Mesothelial cell of epicardium (in vitro differentiated cells): ENCODE results near the gene USO1. TPM values are rescaled to one million over a fixed set of nuclear protein-coding genes. Genes with fewer than 3 reads are reported as not detected.

Experiments used
- DNase-seq, 2 experiments: peaks; one replicate each; pipeline ENCODE4 v3.0.0; 2021; ENCODE audit warnings: low spot score in 2 of 2; ENCODE audit not compliant: unreplicated experiment in 2 of 2
- H3K27ac Mint-ChIP-seq: 2 replicates; pipeline ENCODE4 v1.8.0; 2021; ENCODE audit warnings: mixed read lengths
- H3K27me3 Mint-ChIP-seq: 2 replicates; pipeline ENCODE4 v1.8.0; 2021; ENCODE audit warnings: low read depth, mixed read lengths
- H3K36me3 Mint-ChIP-seq: 2 replicates; pipeline ENCODE4 v1.8.0; 2021; ENCODE audit warnings: mixed read lengths
- H3K4me1 Mint-ChIP-seq: 2 replicates; pipeline ENCODE4 v1.8.0; 2021; ENCODE audit warnings: mixed read lengths
- H3K4me3 Mint-ChIP-seq: 2 replicates; pipeline ENCODE4 v1.8.0; 2021; ENCODE audit warnings: mild to moderate bottlenecking, moderate library complexity, mixed read lengths
- H3K9me3 Mint-ChIP-seq: 2 replicates; pipeline ENCODE4 v1.8.0; 2021; ENCODE audit warnings: mixed read lengths
- total RNA-seq: library from RNA; stranded (reverse); gene quantifications from 3 replicates; pipeline ENCODE4 v1.2.1, GENCODE V29; 2021
- TF ChIP-seq, protein P1 (sequence below): fragments of 200-600 bp; sonication (generic); IDR thresholded peaks from one replicate; pipeline ENCODE4 v1.5.0; 2021; ENCODE audit warnings: antibody characterized with exemption; ENCODE audit not compliant: unreplicated experiment

Gene USO1, protein sequence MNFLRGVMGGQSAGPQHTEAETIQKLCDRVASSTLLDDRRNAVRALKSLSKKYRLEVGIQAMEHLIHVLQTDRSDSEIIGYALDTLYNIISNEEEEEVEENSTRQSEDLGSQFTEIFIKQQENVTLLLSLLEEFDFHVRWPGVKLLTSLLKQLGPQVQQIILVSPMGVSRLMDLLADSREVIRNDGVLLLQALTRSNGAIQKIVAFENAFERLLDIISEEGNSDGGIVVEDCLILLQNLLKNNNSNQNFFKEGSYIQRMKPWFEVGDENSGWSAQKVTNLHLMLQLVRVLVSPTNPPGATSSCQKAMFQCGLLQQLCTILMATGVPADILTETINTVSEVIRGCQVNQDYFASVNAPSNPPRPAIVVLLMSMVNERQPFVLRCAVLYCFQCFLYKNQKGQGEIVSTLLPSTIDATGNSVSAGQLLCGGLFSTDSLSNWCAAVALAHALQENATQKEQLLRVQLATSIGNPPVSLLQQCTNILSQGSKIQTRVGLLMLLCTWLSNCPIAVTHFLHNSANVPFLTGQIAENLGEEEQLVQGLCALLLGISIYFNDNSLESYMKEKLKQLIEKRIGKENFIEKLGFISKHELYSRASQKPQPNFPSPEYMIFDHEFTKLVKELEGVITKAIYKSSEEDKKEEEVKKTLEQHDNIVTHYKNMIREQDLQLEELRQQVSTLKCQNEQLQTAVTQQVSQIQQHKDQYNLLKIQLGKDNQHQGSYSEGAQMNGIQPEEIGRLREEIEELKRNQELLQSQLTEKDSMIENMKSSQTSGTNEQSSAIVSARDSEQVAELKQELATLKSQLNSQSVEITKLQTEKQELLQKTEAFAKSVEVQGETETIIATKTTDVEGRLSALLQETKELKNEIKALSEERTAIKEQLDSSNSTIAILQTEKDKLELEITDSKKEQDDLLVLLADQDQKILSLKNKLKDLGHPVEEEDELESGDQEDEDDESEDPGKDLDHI
- 52.8 to 53.3 TPM (median 53.1 TPM) in 3 replicates for total RNA-seq

DNA sequence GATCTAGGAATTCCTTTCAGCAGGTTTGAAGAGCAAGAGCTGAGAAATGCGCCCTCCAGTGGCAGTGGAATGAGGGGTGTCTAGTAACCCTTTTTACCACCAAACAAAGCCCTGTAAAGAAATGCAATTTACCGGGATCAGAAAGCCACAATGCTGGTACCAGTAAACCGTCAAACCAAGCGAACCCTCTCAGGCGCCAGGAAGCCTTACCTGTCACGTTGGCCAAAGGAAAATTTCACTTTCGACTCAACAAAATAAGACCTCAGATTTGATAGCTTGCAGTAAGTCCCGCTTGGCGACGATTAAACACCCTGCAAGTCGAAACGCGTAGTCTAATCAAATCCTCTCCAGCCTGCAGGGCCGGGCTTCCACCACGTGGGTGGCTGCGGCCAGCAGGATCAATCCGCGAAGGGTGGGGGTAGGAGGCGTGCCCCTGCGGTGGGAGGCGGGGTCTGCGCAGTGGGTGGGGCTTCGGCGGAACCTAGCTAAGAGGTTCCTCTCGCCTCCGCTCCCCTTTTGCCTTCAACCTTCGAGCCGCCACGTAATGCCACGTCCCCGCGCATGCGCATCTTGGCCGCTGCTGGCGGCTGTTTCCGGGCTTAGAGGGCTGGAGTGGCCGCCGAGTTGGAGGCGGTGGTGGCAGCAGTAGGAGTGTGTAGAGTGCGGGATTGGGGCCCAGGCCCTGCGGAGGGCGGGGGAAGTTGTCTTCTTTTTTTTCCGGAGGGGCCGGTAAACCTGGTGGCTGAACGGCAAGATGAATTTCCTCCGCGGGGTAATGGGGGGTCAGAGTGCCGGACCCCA is at the start of gene USO1:
USO1 (plus strand) TSS at position 512 of the 801 bp plus-strand sequence; CDS start at position 755, 243 bp downstream.
- TF ChIP-seq, protein P1, sequence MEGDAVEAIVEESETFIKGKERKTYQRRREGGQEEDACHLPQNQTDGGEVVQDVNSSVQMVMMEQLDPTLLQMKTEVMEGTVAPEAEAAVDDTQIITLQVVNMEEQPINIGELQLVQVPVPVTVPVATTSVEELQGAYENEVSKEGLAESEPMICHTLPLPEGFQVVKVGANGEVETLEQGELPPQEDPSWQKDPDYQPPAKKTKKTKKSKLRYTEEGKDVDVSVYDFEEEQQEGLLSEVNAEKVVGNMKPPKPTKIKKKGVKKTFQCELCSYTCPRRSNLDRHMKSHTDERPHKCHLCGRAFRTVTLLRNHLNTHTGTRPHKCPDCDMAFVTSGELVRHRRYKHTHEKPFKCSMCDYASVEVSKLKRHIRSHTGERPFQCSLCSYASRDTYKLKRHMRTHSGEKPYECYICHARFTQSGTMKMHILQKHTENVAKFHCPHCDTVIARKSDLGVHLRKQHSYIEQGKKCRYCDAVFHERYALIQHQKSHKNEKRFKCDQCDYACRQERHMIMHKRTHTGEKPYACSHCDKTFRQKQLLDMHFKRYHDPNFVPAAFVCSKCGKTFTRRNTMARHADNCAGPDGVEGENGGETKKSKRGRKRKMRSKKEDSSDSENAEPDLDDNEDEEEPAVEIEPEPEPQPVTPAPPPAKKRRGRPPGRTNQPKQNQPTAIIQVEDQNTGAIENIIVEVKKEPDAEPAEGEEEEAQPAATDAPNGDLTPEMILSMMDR: peak; percentile 57
- H3K4me1 Mint-ChIP-seq: peaks cover 42% of the 10 kb centered on the region
- no peaks in the 10 kb centered on the region for H3K27me3 Mint-ChIP-seq
- peak within 1 kb of the TSS; percentile 100 for H3K27ac Mint-ChIP-seq
- peaks cover 1% of the 10 kb centered on the region for H3K36me3 Mint-ChIP-seq
- peak; percentile 97 to 100 for DNase-seq
- H3K9me3 Mint-ChIP-seq: no peaks in the 10 kb centered on the region
- peak within 1 kb of the TSS; percentile 97 for H3K4me3 Mint-ChIP-seq

DNA sequence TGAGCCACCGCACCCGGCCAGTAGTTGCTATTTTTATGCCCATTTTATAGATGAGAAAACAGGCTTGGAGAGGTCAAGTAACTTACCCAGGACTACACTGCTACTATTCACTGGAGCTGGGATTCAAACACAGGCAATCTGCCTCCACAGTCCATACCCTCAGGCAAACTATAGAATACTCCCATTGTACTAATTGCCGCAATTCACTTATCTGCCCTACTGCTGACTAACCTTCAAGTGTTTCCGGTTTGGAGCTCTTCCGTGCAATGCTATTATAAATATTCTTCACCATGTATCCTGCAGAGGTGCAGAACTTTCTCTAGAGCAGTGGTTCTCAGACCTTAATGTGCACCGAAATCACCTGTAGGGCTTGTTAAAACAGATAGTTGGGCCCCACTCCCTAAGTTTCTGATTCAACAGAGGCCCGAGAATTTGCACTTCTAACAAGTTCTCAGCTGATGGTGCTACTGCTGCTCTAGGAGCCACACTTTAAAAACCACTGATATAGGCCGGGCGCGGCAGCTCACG is 49.3 kb upstream of the USO1 start:
- Mint-ChIP-seq H3K36me3 (no peaks in the 10 kb centered on the region), H3K4me1 (peaks cover 25% of the 10 kb centered on the region), H3K4me3 (no peak overlapping the region), H3K9me3 (no peaks in the 10 kb centered on the region), H3K27ac (peak overlapping the region; percentile 39), H3K27me3 (no peaks in the 10 kb centered on the region)
- DNase-seq: no peak
- TF ChIP-seq, protein P1: no peak

DNA sequence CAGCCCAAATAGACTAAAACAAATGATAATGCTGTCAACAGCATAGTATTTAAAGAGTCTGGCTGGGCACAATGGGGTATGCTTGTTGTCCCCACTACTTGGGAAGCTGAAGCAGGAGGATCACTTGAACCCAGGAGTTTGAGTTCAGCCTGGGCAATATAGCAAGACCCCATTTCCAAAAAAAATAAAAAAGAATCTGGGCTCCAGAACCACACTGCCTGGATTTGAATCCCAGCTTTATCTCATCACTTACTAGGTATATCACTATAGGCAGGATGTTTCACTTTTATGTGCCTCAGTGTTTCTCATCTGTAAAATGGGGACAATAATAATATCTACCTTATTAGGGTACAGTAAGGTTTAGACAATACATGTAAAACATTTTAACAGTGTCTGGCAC is 45.9 kb upstream of the USO1 start:
- Mint-ChIP-seq H3K9me3 (no peaks in the 10 kb centered on the region), H3K36me3 (no peaks in the 10 kb centered on the region), H3K4me1 (peaks cover 7% of the 10 kb centered on the region), H3K27ac (no peak overlapping the region), H3K27me3 (no peaks in the 10 kb centered on the region), H3K4me3 (no peak overlapping the region)
- no peak for DNase-seq
- TF ChIP-seq, protein P1: no peak

DNA sequence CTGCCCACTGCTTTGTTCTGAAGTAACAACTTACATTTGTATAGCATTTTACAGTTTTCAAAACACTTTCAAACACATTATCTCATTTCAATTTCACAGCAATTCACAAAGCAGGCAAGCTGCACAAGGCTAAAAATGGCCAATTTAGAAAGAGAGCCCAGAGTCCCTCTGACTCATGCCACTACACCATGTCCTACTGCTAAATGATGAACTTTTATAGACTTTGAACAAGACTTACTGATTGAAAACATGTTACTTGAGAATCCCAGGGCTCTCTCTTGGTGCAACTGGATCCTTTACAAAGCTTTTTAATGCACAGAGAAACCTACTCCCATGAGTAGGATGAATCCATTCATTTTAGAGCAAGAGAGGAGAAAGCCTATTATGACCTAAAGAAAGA is 45.4 kb upstream of the USO1 start:
- no peak for DNase-seq
- no peak overlapping the region for H3K4me3 Mint-ChIP-seq
- no peak overlapping the region for H3K27ac Mint-ChIP-seq
- no peaks in the 10 kb centered on the region for H3K9me3 Mint-ChIP-seq
- peaks cover 3% of the 10 kb centered on the region for H3K4me1 Mint-ChIP-seq
- TF ChIP-seq, protein P1: no peak
- H3K36me3 Mint-ChIP-seq: no peaks in the 10 kb centered on the region
- no peaks in the 10 kb centered on the region for H3K27me3 Mint-ChIP-seq
